HG02588 (cell line): ENCODE measurements around the gene PNLIPRP1.

Source experiments
- ATAC-seq: cut with Tn5 transposase; IDR thresholded peaks from one replicate; pipeline ENCODE4 v1.9.1; 2021; ENCODE audit warnings: mild to moderate bottlenecking, moderate library complexity; ENCODE audit not compliant: unreplicated experiment

Gene PNLIPRP1

DNA sequence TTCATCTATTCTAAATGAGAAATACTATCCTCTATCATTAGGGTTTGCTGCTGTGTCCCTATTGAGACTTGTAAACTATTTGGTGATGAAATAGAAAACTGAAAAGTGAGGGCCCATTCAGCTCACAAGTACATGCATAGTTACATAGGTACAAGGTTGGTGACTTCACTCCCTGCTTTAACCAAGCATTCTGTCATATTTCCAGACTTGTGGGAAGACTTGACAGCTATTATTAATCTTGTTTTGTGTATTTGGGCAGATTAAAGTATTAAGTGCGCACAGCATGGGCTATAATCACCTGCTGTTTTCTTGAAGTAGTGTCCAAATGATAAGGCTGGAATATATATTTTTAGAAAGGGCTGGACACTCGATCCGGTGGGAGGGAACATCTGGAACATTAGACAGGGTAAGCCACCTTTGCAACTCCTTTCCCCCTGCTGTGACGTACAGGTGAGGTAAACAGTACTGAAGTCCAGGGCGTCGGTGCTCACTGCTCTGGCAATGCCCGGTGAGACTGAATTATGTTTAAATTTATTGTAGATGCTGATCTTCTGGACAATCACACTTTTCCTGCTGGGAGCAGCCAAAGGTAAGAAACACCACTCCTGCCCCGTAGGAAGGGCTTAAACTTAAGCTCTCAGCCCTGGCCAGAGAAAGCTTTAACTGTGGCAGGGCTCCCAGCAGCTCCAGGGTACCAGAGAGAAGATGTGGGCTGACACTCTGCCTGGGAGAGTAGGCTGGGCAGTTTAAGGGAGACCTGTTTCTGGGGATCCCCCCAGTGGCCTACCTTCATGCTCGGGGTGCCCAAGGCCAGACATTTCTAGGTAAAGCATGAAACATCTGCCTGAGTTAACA, at the start of gene PNLIPRP1:
TSS of gene PNLIPRP1 (plus strand) at position 370 of the 855 bp plus-strand sequence. CDS start at position 541, 171 bp downstream.
- ATAC-seq: no peak

DNA sequence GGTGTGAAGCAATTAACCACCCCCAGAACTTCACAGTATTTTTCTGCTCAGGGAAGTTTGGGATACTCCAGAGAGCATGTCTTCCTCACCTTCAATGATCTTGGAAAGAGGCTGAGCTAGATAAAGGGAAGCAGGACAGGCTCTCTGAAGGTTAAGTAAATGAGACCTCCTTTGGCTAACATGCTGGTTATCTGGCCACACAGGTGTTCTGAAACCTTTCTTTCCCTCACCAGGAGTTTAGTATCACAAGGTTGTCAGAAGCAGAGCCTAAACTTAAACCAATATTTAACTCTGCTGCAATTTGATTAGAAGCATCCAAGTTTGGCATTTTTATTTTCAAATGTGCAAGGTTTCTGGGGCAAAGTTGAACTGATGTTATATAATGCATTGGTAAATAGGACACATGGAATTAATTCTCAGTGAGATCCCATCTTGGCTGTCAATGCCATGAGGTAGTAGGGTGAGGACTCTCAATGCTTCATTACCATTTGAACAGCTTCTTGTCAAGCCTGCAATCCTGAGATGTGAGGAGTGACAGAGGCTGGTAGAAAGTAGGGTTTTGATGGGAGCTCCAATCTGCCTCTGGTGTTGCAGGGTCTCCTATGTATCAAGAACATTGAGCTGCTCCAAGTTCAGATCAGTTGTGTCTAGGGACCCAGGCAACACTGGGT, 48.6 kb upstream of the PNLIPRP1 start:
- no peak for ATAC-seq

DNA sequence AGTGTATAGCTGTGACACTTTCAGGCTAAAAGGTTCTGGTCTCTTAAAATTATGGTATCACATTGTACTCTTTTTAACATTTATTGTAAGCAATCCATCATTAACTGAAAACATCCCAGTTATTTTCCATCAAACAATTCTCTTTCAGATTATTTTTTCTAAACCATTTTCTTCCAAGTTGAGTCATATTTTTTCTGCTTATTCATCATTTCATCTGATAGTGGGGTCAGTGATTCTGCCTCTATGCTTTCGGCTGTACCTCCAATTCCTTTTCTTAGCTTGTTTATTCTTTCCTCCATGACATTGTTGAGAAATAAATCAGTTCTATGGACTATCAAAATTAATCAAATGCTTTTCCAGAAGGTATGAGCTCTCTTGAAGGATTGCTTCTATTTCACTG, 45.6 kb upstream of the PNLIPRP1 start:
- ATAC-seq: no peak

DNA sequence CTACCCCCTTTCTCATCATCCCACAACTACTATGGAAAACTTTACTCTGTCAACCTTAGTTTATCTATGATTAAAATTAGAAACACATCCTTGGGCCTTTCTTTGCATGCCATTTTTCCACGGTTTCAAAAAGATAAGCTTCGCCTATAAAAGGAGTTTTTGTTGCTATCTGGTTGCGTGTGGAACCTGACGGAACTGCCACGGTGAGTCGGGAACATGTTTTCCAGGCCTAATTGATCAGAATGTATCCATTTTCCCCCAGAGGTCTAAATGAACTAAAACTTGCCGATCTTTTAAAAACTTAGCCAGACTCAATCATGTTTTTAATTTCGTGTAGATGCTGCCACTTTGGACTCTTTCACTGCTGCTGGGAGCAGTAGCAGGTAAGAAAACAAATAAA, 45.0 kb upstream of the PNLIPRP1 start, which contains the start of gene PNLIP:
TSS of gene PNLIP (plus strand) at position 176 of the 400 bp plus-strand sequence. CDS start at position 338, 162 bp downstream.
- ATAC-seq: no peak

DNA sequence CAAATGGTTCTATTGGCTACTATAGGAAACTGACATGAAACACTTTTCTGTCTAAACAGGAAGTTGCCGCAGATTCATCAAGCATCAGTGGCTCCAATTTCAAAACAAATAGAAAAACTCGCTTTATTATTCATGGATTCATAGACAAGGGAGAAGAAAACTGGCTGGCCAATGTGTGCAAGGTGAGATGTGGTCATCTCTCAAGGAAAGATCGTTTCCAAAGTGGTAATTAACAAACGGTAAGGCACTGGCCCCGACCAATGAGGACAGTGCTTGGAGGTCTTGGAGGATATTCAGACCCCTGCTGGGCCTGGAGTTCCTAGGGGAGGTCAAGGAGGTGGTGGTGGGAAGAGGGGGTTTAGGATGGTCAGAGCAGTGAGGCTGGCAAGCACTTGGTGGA, 42.5 kb upstream of the PNLIPRP1 start:
- ATAC-seq: no peak

DNA sequence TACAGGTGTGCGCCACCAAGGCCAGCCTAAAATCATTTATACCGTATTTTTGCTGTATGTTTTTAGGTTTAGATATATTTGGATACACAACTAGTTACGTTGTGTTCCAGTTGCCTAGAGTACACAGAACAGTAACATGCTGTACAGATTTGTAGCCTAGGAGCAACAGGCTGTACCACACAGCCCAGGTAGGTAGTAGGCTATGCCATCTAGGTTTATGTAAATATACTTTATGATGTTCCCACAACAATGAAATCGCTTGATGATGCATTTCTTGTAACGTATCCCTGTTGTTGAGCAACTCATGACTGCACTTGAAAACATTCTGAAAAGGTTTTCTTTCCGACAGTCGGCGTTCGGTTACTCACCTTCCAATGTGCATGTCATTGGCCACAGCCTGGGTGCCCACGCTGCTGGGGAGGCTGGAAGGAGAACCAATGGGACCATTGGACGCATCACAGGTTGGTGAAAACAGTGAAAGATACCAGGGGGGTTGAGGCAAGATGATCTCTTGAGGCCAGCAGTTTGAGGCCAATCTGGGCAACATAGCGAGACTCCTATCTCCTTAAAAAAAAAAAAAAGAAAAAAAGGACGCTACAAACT, 37.3 kb upstream of the PNLIPRP1 start:
- no peak for ATAC-seq

DNA sequence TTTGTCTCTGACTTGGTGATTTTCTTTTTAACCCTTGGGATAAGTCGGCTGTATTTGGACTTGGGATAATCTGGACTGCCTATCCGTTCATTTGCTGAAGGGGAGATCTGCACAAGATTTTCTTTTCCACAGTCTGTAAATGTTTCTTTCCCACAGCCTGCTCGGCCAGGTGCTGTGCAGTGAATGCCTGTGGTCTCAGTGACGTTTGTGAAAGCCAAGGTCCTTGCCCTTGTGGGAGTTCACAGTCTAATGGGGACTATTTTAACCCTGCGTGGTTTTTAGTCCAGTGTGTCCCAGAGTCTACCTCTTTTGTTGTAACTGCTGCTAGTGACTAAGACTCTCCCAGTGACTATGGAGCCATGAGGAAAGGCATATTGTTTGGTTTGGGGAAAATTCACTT, 36.1 kb upstream of the PNLIPRP1 start:
- no peak for ATAC-seq

DNA sequence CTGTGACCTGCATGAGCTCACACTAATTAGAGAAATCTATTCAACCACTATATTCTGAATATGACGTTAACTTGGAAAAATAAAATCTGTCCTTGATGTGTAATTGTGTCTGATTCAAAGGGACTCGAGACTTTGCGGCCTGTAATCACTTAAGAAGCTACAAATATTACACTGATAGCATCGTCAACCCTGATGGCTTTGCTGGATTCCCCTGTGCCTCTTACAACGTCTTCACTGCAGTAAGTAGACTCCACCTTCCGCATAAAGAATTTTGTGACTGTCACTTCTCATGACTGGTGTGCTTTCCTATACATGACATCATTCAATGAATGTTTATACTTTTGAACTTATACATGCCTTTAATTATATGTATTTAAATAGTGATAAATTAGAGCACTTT, 34.9 kb upstream of the PNLIPRP1 start:
- ATAC-seq: no peak

DNA sequence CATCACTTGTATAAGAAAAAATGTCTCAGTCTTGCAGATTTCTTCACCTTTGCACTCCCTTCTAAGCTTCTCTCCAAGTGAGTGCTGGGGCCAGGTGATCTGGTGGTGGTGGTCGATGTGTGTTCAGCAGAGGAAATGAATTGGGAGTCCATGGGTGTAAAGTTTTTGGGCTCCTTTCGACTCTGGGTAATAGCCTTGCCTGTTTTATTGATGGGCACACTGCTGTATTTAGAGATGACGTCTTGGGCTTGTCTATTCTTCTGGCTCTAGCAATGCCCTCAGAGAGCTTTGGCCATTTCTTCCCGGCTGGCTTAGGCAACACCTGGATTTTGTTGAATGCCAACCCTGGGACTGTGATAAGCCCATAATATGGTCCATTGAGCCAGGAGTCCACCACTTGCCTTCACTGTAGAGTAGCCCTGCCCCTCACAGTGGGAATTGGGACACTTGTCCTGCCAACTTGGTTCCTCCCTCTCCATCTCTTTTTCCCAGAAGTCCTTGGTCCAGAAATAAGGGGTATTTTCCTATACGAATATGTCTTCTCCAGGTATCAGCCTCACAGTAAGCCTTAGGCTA, 33.4 kb upstream of the PNLIPRP1 start:
- ATAC-seq: no peak

DNA sequence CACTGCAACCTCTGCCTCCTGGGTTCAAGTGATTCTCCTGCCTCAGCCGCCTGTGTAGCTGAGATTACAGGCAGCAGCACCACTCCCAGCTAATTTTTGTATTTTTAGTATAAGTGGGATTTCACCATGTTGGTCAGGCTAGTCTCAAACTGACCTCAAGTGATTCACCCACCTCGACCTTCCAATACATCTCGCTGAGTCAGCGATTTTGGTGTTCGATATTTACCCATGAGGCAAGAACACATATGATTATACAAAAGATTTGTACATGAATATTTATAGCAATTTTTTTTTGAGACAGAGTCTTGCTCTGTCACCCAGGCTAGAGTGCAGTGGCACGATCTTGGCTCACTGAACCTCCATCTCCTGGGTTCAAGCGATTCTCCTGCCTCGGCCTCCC, 25.2 kb upstream of the PNLIPRP1 start:
- no peak for ATAC-seq

DNA sequence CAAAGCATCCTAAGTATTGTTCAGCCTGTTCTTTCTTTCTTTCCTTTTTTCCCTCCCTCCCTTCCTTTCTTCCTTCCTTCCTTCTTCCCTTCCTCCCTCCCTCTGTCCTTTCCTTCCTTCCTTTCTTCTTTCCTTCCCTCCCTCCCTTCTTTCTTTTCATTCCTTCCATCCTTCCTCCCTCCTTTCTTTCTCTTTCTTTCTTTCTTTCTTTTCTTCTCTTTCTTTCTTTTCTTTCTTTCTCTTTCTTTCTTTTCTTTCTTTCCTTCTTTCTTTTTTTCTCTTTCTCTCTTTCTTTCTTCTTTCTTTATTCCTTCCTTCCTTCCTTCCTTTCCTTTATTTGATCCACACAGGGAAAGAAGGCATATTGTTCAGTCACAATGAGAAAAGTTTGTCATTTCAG, 23.8 kb upstream of the PNLIPRP1 start:
- no peak for ATAC-seq

DNA sequence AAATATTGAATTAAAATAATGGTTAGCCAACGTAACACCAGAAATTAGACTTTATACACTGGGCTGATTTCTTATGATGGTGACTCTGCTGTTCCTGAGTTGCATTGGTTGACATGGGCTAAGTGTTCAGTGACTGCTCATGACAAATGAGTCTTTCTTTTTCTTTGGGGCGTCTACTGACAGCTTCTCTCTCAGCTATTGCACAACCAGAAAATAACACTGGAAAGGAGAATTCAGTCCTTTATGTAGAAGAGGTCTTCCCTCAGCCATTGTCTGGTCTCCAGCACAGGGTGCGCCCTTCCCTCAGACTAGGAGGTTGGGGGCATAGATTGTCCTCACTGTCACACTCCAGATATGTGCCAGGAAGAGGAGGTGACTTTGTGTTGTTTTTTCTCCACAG, 23.4 kb upstream of the PNLIPRP1 start:
- no peak for ATAC-seq

DNA sequence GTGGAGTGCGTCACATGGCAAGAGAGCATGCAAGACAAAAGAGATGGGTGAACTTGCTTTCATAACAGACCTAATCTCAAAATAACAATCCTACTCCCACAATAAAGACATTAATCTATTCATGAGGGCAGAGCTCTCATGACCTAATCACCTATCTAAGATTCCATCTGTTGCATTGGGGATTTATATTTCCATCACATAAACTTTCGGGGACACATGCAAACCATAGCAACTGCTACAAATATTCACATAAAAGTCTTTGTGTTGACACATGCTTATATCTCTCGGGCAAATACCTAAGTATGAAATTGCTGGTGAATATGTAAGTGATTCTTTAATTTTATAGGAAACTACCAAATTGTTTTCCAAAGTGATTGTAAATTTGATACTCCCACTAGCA, 16.0 kb upstream of the PNLIPRP1 start:
- ATAC-seq: no peak

DNA sequence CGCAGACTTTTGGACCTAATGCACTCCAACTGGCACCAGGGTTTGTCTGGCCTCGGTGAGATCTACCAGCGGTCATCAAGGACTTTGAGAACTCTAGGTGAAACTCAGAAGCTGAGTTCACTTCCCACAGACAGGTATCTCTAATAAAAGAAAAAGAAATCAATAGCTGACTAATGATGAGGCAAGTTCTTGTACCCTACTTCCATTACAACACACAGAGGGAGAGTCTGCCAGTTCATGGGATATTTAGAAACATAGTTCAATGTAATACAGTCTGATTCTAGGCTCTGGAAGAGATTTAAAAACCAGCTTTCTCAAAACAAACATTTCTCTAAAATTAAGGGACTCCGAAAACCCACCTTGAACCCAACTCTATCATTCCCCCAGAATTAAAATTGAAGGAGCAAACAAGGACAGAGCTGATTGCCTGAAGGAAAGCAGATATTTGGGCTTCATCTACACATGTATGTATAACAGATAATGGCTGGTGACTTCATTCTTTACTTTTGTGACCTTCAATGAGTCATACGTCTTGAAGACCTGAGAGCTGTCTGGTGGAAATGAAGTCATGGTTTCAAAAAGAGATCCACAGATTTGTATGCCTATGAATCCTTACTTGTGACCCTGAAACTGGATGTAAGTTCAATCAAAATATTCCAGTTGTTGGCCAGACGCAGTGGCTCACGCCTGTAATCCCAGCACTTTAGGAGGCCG, 2.7 kb upstream of the PNLIPRP1 start:
- no peak for ATAC-seq

DNA sequence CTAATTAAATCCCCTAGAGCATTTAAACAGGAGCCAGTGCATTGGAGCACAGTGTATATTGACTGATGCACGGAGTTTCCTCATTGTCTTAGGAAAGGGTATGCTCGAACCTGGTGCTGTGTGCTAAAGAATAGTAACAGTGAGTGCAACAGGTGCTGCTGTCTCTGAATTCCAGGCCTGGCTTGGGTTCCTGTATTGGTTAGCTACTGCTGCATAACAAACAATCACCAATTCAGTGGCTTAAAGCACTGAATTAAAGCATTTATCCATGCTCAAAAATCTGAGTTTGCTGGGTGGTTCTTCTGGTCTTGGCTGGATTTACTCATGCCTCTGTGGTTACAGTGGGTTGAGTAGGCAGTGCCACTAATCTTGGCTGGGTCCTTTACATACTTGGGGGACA, 1.8 kb upstream of the PNLIPRP1 start:
- ATAC-seq: no peak

DNA sequence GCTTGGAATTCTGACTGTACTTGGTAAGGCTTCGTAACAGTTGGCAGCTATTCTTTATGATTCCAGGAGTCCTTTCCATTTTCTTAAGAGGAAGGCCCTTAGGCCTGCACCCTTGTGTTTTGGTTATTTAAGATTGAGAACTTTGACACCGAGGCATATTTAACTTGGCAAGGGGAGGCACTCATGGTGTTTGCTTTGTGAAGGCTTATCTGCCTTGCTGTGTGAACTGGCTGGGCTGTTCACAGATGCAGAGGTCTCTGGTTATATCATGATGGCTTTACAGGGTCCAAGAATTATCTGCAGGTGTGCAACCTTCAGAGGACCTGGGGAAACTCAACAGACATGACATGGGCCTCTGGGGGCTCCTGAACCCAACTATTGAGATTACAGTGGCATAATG, 833 bp upstream of the PNLIPRP1 start:
- ATAC-seq: no peak

DNA sequence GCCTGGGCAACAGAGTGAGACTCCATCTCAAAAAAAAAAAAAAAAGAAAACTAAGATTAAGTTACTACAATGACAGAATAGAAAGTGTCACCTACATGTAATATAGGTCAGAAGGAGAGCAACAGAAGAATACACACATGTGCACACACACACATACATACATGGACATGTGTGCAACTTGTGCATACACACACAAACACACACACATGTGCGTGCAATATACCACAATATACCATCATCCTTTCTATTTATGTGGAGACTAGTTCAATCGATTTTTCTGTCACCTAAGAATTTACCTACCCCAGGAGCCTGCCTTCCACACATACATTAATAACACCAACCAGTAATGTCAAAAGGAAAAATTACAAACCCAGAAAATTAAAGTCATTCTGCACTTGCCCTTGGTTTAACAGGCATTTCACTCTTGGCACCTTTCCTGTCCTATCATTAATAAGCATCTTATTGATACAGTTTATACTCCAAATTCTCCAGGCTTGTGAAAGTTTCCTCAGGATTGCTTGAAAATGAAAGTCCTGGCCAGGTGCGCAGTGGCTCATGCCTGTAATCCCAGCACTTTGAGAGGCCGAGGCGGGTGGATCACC, 2.5 kb downstream of the PNLIPRP1 start:
- ATAC-seq: no peak

DNA sequence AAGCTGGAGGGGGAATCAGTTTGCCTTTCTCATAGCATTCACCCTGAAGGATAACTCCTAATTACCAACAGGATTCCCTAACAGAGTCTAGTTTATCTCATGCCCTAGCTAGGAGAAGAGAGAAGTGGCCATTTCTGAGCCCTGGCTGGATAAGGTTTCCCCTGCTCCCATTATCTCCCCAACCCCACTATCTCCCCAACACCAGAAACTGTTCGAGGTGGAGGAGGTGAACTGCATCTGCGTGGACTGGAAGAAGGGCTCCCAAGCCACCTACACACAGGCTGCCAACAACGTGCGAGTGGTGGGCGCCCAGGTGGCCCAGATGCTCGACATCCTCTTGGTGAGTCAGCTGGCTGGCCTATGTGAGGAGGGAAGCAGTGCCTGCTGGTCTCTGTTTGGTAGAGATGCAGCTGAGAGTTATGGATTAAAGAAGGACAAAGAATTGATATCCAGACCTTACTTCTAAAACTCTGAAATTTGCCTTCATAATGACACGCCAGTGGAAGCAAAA, 3.8 kb downstream of the PNLIPRP1 start:
- ATAC-seq: no peak

DNA sequence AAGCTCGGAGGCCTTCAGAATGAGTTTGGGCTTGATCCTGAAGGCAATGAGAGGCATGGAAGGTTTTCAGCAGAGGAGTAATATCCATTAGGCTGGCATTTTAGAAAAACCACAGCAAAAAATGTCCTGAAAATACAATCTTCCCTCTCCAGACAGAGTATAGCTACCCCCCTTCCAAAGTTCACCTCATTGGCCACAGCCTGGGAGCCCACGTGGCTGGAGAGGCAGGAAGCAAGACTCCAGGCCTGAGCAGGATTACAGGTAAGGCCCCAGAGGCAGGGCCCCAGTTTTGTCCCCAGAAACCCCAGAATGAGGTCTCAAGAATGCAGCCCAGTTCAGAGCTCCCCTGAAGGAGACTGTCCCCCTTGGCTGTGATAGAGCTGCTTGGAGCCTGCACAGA, 5.3 kb downstream of the PNLIPRP1 start:
- ATAC-seq: no peak

DNA sequence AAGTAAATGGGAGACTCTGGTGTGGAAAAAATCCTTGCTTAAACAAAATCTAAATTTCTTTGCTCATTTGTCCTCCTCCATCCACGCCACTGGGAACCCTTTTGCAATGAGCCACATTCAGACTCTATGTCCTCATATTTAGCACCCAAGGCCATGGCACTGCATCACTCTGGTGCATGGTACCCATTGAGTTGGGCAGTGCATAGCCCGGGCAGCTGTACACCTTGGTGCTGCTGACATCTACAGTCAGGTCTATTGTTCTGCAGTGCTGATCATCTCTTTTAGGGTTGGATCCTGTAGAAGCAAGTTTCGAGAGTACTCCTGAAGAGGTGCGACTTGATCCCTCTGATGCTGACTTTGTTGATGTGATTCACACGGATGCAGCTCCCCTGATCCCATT, 6.8 kb downstream of the PNLIPRP1 start:
- ATAC-seq: no peak
